Neural progenitor cell (in vitro differentiated cells): ENCODE data around the gene SLC2A11. TPM values are rescaled to one million over a fixed set of nuclear protein-coding genes. Genes with fewer than 3 reads are reported as not detected.

Experiments
- DNase-seq: peaks from one replicate; pipeline ENCODE4 v3.0.0-alpha.2; 2016; ENCODE audit warnings: low spot score
- H2AFZ ChIP-seq: fragments of 200-600 bp; sonication (generic); replicated peaks from 2 replicates; pipeline ENCODE4 v1.6.1; 2016; ENCODE audit warnings: antibody characterized with exemption
- H3F3A ChIP-seq: fragments of 200-600 bp; sonication (generic); 2 replicates; pipeline ENCODE4 v1.6.1; 2016; ENCODE audit warnings: antibody characterized with exemption, low read depth
- H3K27ac ChIP-seq: fragments of 200-600 bp; sonication (generic); 2 replicates; pipeline ENCODE4 v1.5.1; 2016; ENCODE audit warnings: mild to moderate bottlenecking
- H3K27me3 ChIP-seq: fragments of 200-600 bp; sonication (generic); 2 replicates; pipeline ENCODE4 v1.6.1; 2016; ENCODE audit warnings: mild to moderate bottlenecking, moderate library complexity
- H3K36me3 ChIP-seq: fragments of 200-600 bp; sonication (generic); 2 replicates; pipeline ENCODE4 v1.5.1; 2016
- H3K4me1 ChIP-seq: fragments of 200-600 bp; sonication (generic); 2 replicates; pipeline ENCODE4 v1.6.1; 2016; ENCODE audit warnings: mixed run types
- H3K4me2 ChIP-seq: fragments of 200-600 bp; sonication (generic); 2 replicates; pipeline ENCODE4 v1.6.1; 2016
- H3K4me3 ChIP-seq: fragments of 200-600 bp; sonication (generic); 2 replicates; pipeline ENCODE4 v1.5.1; 2016
- H3K79me2 ChIP-seq: fragments of 200-600 bp; sonication (generic); 2 replicates; pipeline ENCODE4 v1.6.1; 2016; ENCODE audit warnings: low read depth
- H3K9ac ChIP-seq: fragments of 200-600 bp; sonication (generic); 2 replicates; pipeline ENCODE4 v1.6.1; 2016
- H3K9me3 ChIP-seq: fragments of 200-600 bp; sonication (generic); 2 replicates; pipeline ENCODE4 v1.5.1; 2016; ENCODE audit warnings: low read depth
- H4K20me1 ChIP-seq: fragments of 200-600 bp; sonication (generic); 2 replicates; pipeline ENCODE4 v1.6.1; 2016; ENCODE audit warnings: low read depth
- H3K27ac Mint-ChIP-seq: 3 replicates; pipeline ENCODE4 v1.8.0; 2021; ENCODE audit warnings: mixed read lengths
- H3K27me3 Mint-ChIP-seq: 2 replicates; pipeline ENCODE4 v1.8.0; 2022; ENCODE audit warnings: low read depth, mild to moderate bottlenecking, inconsistent platforms, moderate library complexity, mixed read lengths; ENCODE audit not compliant: insufficient read depth
- H3K36me3 Mint-ChIP-seq: 3 replicates; pipeline ENCODE4 v1.8.0; 2021; ENCODE audit warnings: mixed read lengths
- H3K4me1 Mint-ChIP-seq: 3 replicates; pipeline ENCODE4 v1.8.0; 2021; ENCODE audit warnings: mixed read lengths
- H3K4me3 Mint-ChIP-seq: 3 replicates; pipeline ENCODE4 v1.8.0; 2021; ENCODE audit warnings: mild to moderate bottlenecking, moderate library complexity, mixed read lengths
- H3K9me3 Mint-ChIP-seq: 3 replicates; pipeline ENCODE4 v1.8.0; 2020; ENCODE audit warnings: mixed read lengths
- EZH2 ChIP-seq: fragments of 200-600 bp; sonication (generic); IDR thresholded peaks from 2 replicates; pipeline ENCODE4 v1.6.1; 2017; ENCODE audit warnings: antibody characterized with exemption, mild to moderate bottlenecking, moderate library complexity
- EZH2phosphoT487 ChIP-seq: fragments of 200-600 bp; sonication (generic); IDR thresholded peaks from 2 replicates; pipeline ENCODE4 v1.6.1; 2017; ENCODE audit warnings: antibody characterized with exemption
- total RNA-seq: library from RNA; depleted of rRNA; stranded (reverse); fragments of >200 nt; gene quantifications from 2 replicates; pipeline ENCODE4 v1.2.3, GENCODE V29; 2015; ENCODE audit warnings: low replicate concordance
- TF ChIP-seq, protein P1 (sequence below): fragments of 200-600 bp; sonication (generic); IDR thresholded peaks from 2 replicates; pipeline ENCODE4 v1.5.1; 2017; ENCODE audit warnings: antibody characterized with exemption, mild to moderate bottlenecking

SLC2A11 gene
- total RNA-seq, 1 donor from 2014 or later = 3.8 TPM

DNA sequence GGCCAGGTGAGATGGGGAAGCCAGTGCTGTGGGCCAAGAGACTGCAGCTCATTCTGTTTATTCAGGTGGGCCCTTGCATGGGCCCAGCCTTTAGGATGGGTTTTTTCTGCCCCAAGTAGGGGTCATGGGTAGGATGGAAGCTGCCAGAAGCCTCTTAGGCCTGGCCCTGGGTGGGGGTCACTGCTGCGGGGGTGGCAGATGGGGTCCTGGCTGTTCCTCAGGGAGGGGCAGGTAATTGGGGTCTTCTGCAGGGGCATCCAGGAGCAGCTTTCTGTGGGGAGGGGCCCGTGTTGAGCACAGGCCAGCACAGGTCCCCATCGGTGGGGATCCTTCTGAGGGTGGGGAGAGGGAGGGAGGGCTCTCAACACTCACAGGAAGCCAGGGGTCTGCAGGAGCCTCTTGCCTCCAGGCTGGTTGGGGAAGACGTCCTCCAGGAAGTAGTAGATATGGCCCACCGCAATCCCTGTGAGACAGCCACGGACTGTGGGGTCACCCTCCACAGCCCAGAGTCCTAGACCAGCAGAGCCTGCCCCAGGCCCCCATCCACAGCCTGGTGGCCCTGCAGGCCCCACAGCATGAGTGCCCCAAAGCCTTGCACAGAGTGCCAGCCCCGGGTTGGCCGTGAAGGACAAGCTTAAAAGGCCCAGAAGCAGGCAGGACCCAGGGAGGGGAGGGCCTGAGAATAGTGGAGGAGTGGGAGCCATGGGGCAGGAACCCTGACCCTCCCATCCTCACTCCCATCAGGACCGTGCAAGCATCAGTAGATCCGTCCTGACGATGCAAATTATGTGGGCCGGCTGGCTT is 20.8 kb upstream of the SLC2A11 start:
- Histone ChIP-seq H3K79me2 (no peaks in the 10 kb centered on the region), H3K9ac (no peak overlapping the region), H3K27me3 (peaks cover 10% of the 10 kb centered on the region), H3K4me1 (peaks cover 15% of the 10 kb centered on the region), H2AFZ (no peak overlapping the region), H3F3A (peaks cover 24% of the 10 kb centered on the region), H3K4me2 (peak overlapping the region; percentile 80), H3K4me3 (no peak overlapping the region), H3K27ac (no peak overlapping the region), H3K9me3 (no peaks in the 10 kb centered on the region), H3K36me3 (no peaks in the 10 kb centered on the region), H4K20me1 (peaks cover 39% of the 10 kb centered on the region)
- H3K4me3 Mint-ChIP-seq = peak overlapping the region; percentile 94
- TF ChIP-seq EZH2 (no peak), EZH2phosphoT487 (no peak)
- TF ChIP-seq, protein P1, sequence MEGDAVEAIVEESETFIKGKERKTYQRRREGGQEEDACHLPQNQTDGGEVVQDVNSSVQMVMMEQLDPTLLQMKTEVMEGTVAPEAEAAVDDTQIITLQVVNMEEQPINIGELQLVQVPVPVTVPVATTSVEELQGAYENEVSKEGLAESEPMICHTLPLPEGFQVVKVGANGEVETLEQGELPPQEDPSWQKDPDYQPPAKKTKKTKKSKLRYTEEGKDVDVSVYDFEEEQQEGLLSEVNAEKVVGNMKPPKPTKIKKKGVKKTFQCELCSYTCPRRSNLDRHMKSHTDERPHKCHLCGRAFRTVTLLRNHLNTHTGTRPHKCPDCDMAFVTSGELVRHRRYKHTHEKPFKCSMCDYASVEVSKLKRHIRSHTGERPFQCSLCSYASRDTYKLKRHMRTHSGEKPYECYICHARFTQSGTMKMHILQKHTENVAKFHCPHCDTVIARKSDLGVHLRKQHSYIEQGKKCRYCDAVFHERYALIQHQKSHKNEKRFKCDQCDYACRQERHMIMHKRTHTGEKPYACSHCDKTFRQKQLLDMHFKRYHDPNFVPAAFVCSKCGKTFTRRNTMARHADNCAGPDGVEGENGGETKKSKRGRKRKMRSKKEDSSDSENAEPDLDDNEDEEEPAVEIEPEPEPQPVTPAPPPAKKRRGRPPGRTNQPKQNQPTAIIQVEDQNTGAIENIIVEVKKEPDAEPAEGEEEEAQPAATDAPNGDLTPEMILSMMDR = no peak
- H3K27ac Mint-ChIP-seq = no peak overlapping the region
- DNase-seq = no peak
- no peaks in the 10 kb centered on the region for H3K9me3 Mint-ChIP-seq
- peaks cover 35% of the 10 kb centered on the region for H3K4me1 Mint-ChIP-seq
- H3K27me3 Mint-ChIP-seq = peaks cover 12% of the 10 kb centered on the region
- peaks cover 7% of the 10 kb centered on the region for H3K36me3 Mint-ChIP-seq

DNA sequence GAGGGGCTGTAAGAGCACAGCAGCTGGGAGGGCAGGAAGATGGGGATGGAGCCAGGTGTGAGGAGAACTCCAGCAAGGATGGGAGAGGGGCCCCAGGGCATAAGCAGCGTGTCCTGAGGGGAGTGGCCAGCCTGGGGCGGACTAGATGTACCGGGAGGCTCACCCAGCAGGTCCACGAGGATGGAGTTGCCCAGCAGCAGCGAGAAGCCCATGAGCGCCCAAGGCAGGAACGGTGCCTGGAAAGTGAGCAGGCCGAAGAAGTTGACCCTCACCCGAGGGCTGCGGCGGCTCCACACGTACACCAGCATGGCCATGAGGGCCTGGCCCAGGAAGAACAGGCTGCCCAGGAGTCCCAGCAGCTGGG is 20.2 kb upstream of the SLC2A11 start:
- no peak overlapping the region for H3K27ac Mint-ChIP-seq
- no peak for DNase-seq
- H3K36me3 ChIP-seq = no peaks in the 10 kb centered on the region

DNA sequence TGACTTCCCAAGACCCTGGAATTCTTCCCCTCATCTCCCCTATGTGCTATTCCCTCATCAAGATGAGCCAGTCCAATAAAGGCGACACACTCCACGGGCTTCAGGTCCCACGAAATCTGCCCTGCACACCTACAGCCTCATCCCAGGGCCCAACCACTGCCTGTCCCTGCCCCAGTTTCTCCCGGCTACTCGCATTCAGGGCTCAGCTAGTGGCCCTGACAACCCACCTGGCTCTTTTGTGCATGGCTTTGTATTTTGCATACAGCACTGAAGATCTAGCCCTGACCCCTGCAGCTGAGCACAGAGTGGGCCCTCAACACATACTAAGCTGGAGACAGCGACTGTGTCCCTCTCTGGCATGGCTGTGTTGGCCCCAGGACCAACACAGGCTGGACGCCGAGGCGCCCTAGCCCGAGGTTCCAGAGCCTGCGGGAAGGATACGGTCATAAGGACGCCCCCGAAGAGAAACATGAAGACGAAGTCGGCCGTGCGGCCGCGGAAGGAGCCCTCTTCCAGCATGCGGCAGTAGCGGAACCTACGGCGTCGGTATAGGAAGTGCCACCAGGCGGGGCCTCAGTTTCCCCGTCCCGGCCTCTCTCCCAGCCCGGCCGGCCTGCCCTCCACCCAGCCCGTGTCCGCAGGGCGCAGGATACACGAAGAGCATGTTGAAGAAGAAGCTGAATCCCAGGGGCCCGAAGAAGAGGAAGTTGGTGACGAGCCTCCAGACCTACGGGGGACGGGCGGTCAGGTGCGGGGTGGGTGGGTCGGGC is 19.6 kb upstream of the SLC2A11 start:
- Histone ChIP-seq H3K36me3 (no peaks in the 10 kb centered on the region), H2AFZ (no peak overlapping the region), H3F3A (peaks cover 24% of the 10 kb centered on the region), H3K4me2 (peak overlapping the region; percentile 80), H3K4me1 (peaks cover 22% of the 10 kb centered on the region), H3K9me3 (no peaks in the 10 kb centered on the region), H3K79me2 (no peaks in the 10 kb centered on the region), H4K20me1 (peaks cover 31% of the 10 kb centered on the region), H3K9ac (no peak overlapping the region), H3K27me3 (peaks cover 10% of the 10 kb centered on the region), H3K4me3 (peak overlapping the region; percentile 48), H3K27ac (no peak overlapping the region)
- Mint-ChIP-seq H3K4me1 (peaks cover 36% of the 10 kb centered on the region), H3K36me3 (peaks cover 7% of the 10 kb centered on the region), H3K27me3 (peaks cover 18% of the 10 kb centered on the region), H3K4me3 (peak overlapping the region; percentile 94), H3K9me3 (no peaks in the 10 kb centered on the region), H3K27ac (no peak overlapping the region)
- DNase-seq = peak; percentile 46
- TF ChIP-seq EZH2phosphoT487 = no peak
- TF ChIP-seq, protein P1 = no peak
- TF ChIP-seq EZH2 = no peak

More for the DNA sequence above, 20.2 kb upstream of the SLC2A11 start:
- Histone ChIP-seq H3K4me1 (peaks cover 21% of the 10 kb centered on the region), H4K20me1 (peaks cover 33% of the 10 kb centered on the region), H3K4me3 (no peak overlapping the region), H3K79me2 (no peaks in the 10 kb centered on the region), H3K9me3 (no peaks in the 10 kb centered on the region), H3K27me3 (peaks cover 10% of the 10 kb centered on the region), H3K27ac (no peak overlapping the region), H3F3A (peaks cover 24% of the 10 kb centered on the region), H3K4me2 (peak overlapping the region; percentile 80), H3K9ac (no peak overlapping the region), H2AFZ (no peak overlapping the region)
- Mint-ChIP-seq H3K9me3 (no peaks in the 10 kb centered on the region), H3K4me3 (peak overlapping the region; percentile 94), H3K27me3 (peaks cover 12% of the 10 kb centered on the region), H3K36me3 (peaks cover 7% of the 10 kb centered on the region), H3K4me1 (peaks cover 36% of the 10 kb centered on the region)
- TF ChIP-seq, protein P1 = no peak
- no peak for TF ChIP-seq EZH2
- no peak for TF ChIP-seq EZH2phosphoT487
